Tibial nerve (tissue), 4 donors: ENCODE data around the gene RIPOR3. TPM values are rescaled to one million over a fixed set of nuclear protein-coding genes. Genes with fewer than 3 reads are reported as not detected.
"Not testable (repeated sequence)": the region's sequence is repeated elsewhere in the genome, so short reads cannot be mapped to it uniquely, and the experiment has no call there.

Source experiments
- DNase-seq, 2 donors: peaks; one replicate each; pipeline ENCODE4 v3.0.0-alpha.2; 2019; ENCODE audit warnings: low spot score in 2 of 2
- H3K27ac ChIP-seq, 4 donors: fragments of 200-600 bp; sonication (generic) in 3 of 4; one replicate each; pipeline ENCODE4 v1.5.1; 2017 to 2019; ENCODE audit warnings: mild to moderate bottlenecking in 1 of 4
- H3K27me3 ChIP-seq, 2 donors: fragments of 200-600 bp; sonication (generic) in 1 of 2; one replicate each; pipeline versions ENCODE4 v1.5.1 to v1.6.0; 2017 to 2019
- H3K36me3 ChIP-seq, 3 donors: fragments of 200-600 bp; sonication (generic); one replicate each; pipeline ENCODE4 v1.5.1; 2018 to 2019
- H3K4me1 ChIP-seq, 4 donors: fragments of 200-600 bp; sonication (generic) in 3 of 4; one replicate each; pipeline ENCODE4 v1.5.1; 2017 to 2019
- H3K4me3 ChIP-seq, 4 donors: fragments of 200-600 bp; sonication (generic) in 3 of 4; one replicate each; pipeline ENCODE4 v1.5.1; 2017 to 2019; ENCODE audit warnings: mild to moderate bottlenecking in 1 of 4, moderate library complexity in 1 of 4
- H3K9me3 ChIP-seq, 4 donors: fragments of 200-600 bp; sonication (generic) in 3 of 4; one replicate each; pipeline ENCODE4 v1.5.1; 2017 to 2019
- CTCF ChIP-seq, 5 experiments: fragments of 200-600 bp in 3 of 5; fragments of 450-650 bp in 2 of 5; sonication (generic) in 3 of 5; IDR thresholded peaks; one replicate each; pipeline ENCODE4 v1.5.1; 2016 to 2019; ENCODE audit warnings: antibody characterized with exemption in 5 of 5, mild to moderate bottlenecking in 3 of 5, moderate library complexity in 2 of 5
- EP300 ChIP-seq, 2 donors: sonication (generic); formaldehyde crosslinking; IDR thresholded peaks; one replicate each; pipeline ENCODE4 v1.6.1; 2017; ENCODE audit warnings: antibody characterized with exemption in 2 of 2, mild to moderate bottlenecking in 1 of 2
- POLR2A ChIP-seq, 2 donors: fragments of 450-650 bp; IDR thresholded peaks; one replicate each; pipeline ENCODE4 v1.6.1; 2017; ENCODE audit warnings: antibody characterized with exemption in 2 of 2, mild to moderate bottlenecking in 2 of 2, moderate library complexity in 2 of 2
- WGBS, 2 donors: methylation state at CpG; one replicate each; pipeline ENCODE4 v1.1.5; 2018; 5-methylcytosine and 5-hydroxymethylcytosine counted together
- total RNA-seq, 4 donors: library from RNA; depleted of rRNA; stranded (reverse); fragments of >200 nt; gene quantifications; one replicate each; pipeline ENCODE4 v1.1.0, GENCODE V29; 2016

The RIPOR3 gene
- total RNA-seq, 4 donors from 2014 or later: 24.5 to 73.0 (median 35.5) TPM

DNA sequence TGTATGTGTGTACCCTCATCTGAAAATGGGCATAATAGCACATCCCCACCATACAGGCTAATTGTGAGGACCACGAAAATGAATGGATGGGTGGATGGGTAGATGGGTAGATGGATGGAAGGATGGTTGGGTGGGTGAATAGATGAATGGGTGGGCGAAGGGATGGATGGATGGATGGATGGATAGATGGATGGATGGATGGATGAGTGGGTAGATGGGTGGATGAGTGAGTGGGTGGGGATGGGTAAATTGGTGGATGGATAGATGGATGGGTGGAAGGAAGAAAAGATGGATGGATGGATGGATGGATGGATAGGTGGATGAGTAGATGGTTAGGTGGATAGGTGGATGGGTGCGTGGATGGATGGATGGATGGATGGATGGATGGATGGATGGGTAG is 19.7 kb downstream of the RIPOR3 start:
- no peak for DNase-seq
- Histone ChIP-seq H3K4me3 (no peak overlapping the region), H3K27me3 (no peaks in the 10 kb centered on the region), H3K36me3 (no peaks in the 10 kb centered on the region), H3K9me3 (no peaks in the 10 kb centered on the region), H3K4me1 (peaks cover 0 to 8% (median 3%) of the 10 kb centered on the region in 4 donors), H3K27ac (no peak overlapping the region)
- TF ChIP-seq CTCF (IDR thresholded peaks at IDR 0.05) (no peak), POLR2A (IDR thresholded peaks at IDR 0.05) (no peak), EP300 (IDR thresholded peaks at IDR 0.05) (no peak)
- WGBS, 2 donors: 89 to 94% methylated on average over 3 of the region's 3 CpGs

- H3K4me1 ChIP-seq, DNase-seq: not testable (repeated sequence)
Observed at GRCh38 chr20:50671010-50671409, 20.3 kb downstream of the RIPOR3 start.

GRCh38 chr20:50670126-50670862 is 21.0 kb downstream of the RIPOR3 start:
- Histone ChIP-seq H3K4me3 (no peak overlapping the region), H3K9me3 (no peaks in the 10 kb centered on the region), H3K27ac (no peak overlapping the region), H3K27me3 (no peaks in the 10 kb centered on the region), H3K36me3 (no peaks in the 10 kb centered on the region), H3K4me1 (peaks cover 0 to 8% (median 3%) of the 10 kb centered on the region in 4 donors)
- WGBS, 2 donors: 86% methylated on average over 12 of the region's 12 CpGs
- DNase-seq: no peak
- TF ChIP-seq CTCF (IDR thresholded peaks at IDR 0.05) (no peak), POLR2A (IDR thresholded peaks at IDR 0.05) (no peak), EP300 (IDR thresholded peaks at IDR 0.05) (no peak)

More at GRCh38 chr20:50671010-50671409, 20.3 kb downstream of the RIPOR3 start:
- not testable (repeated sequence) for H3K9me3 ChIP-seq, H3K4me3 ChIP-seq, H3K27ac ChIP-seq, H3K27me3 ChIP-seq, H3K36me3 ChIP-seq
- 63 to 66% methylated on average over 3 of the region's 3 CpGs for WGBS, 2 donors

DNA sequence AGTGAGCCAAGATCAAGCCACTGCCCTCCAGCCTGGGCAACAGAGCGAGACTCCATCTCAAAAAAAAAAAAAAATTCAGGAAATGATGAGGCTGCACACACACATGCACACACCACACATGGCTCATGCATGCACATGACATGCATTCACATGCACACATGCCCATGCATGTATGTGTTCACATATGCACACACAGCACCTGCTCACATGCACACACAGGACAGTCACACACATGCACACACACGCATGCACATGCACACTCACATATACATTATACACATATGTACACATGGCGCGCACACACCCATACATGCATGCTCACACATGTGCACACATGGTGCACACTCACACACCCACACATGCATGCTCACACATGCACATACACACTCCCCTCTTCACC is 22.5 kb downstream of the RIPOR3 start:
- no peaks in the 10 kb centered on the region for H3K9me3 ChIP-seq
- no peak for TF ChIP-seq POLR2A (IDR thresholded peaks at IDR 0.05)
- no peak for TF ChIP-seq EP300 (IDR thresholded peaks at IDR 0.05)
- no peak for TF ChIP-seq CTCF (IDR thresholded peaks at IDR 0.05)
- H3K4me3 ChIP-seq: no peak overlapping the region
- no peak for DNase-seq
- H3K36me3 ChIP-seq: no peaks in the 10 kb centered on the region
- H3K27me3 ChIP-seq: no peaks in the 10 kb centered on the region
- H3K4me1 ChIP-seq: peaks cover 0 to 7% (median 2%) of the 10 kb centered on the region in 4 donors
- WGBS, 2 donors: 95 to 97% methylated on average over 4 of the region's 4 CpGs
- H3K27ac ChIP-seq: no peak overlapping the region

- TF ChIP-seq POLR2A (IDR thresholded peaks at IDR 0.05) (no peak), CTCF (IDR thresholded peaks at IDR 0.05) (no peak), EP300 (IDR thresholded peaks at IDR 0.05) (no peak)
- 85 to 87% methylated on average over 6 of the region's 6 CpGs for WGBS, 2 donors
Observed at GRCh38 chr20:50668326-50668725, 23.0 kb downstream of the RIPOR3 start.

More at GRCh38 chr20:50668326-50668725, 23.0 kb downstream of the RIPOR3 start:
- peaks cover 0 to 2% (median 0%) of the 10 kb centered on the region in 4 donors for H3K4me1 ChIP-seq
- H3K4me3 ChIP-seq: no peak overlapping the region
- no peaks in the 10 kb centered on the region for H3K27me3 ChIP-seq
- no peaks in the 10 kb centered on the region for H3K9me3 ChIP-seq
- H3K27ac ChIP-seq: no peak overlapping the region
- H3K36me3 ChIP-seq: no peaks in the 10 kb centered on the region
- no peak for DNase-seq
